Fibroblast of skin of left quadriceps (primary cell): ENCODE measurements around the gene RALGPS1.
"Not testable (repeated sequence)": the region's sequence is repeated elsewhere in the genome, so short reads cannot be mapped to it uniquely, and the experiment has no call there.

ENCODE experiments used
- DNase-seq, 2 experiments: peaks; one replicate each; pipeline ENCODE4 v3.0.0-alpha.2; 2013; ENCODE audit warnings: low read depth in 2 of 2

RALGPS1 gene

GRCh38 chr9:127154390-127155191 lies 240.0 kb downstream of the RALGPS1 start:
- no peak for DNase-seq

- no peak for DNase-seq
Measured at GRCh38 chr9:127155314-127155960, 240.9 kb downstream of the RALGPS1 start.

- no peak for DNase-seq
Measured at GRCh38 chr9:127158786-127159324, 244.3 kb downstream of the RALGPS1 start.

DNA sequence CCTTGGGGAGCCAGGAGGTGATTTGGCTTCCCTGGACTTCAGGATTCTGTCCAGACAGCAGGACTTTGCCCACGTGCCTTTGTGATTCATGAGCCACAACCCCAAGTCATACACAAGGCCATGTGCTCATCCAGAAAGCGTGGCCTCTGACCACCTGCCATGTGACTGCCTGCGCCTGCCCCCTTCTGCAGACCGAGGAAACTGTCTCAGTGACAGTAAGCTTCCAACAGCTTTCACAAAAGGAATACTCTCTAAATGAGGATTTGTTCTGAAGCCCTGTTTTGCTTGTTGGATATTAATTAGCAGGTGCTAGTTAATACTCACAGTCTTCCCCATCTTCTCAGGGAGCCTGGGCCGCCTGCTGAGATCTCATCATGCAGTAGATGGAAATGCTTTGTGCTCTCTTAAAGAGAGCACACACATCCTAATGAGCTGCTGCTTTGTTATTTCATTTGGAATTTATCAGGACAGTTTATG lies 244.8 kb downstream of the RALGPS1 start:
- no peak for DNase-seq

GRCh38 chr9:127159949-127160610 lies 245.5 kb downstream of the RALGPS1 start:
- DNase-seq = no peak

- DNase-seq = no peak
Measured at GRCh38 chr9:127161081-127161624, 246.6 kb downstream of the RALGPS1 start.

DNA sequence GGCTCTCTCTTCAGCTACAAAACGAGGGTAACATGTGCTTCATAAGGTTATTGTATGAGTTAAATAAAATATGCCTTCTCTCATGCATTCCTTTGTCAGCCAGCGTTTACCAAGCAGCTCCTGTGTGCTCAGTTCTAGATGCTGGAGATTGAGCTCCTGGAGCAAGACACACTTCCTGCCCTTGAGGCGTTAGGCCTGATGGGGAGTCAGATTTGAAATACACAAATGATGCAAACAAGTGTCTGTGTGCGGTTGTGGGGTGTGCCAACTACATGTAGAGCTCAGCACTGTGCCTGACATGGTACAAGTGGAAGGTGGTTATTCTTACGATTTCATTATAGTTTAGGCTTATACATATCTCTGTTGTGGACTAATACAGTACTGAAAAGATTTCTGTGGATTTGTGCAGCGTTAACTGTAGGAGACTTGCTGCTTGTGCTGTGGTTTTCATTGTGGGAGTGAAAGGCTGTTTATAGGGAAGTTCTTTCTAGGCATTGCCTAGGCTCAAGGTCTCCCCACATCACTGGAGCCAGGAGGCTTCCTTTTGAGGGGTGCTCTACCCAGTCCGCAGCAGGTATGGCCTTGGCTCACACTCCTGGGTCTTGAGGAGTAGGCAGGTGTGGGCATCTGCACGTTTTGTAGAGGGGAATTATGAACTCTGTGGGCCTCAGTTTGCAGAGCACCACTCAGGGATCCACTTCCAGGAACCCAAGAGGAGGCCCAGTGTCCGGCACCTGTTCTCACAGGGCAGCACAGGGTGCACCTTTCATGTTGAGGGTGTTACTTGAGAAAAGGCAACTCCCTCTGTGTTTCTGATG lies 247.7 kb downstream of the RALGPS1 start:
- no peak for DNase-seq

DNA sequence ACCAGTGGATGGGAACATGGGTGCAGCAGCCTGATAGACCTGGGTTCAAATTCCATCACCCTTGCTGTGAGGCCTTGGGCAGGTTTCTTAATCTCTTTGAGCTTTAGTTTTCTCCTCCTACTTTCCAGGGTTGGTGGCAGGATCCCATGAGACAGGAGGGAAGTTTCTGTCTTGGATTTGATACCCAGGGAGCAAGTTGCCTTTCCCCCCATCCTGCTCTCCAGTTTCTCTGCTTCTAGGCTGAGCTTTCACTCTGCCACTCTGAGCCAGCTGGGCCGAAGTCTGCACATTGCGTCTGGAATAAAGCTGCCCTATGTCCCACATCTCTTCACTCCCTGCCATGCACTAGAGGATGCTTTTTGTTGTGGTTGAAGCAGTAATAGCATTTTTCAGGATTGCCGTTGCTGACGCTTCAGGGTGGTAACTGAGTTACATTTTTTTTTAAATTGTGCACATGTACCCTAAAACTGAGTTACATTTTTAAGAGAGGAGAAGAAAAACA lies 248.3 kb downstream of the RALGPS1 start:
- DNase-seq = no peak

GRCh38 chr9:127163409-127163808 lies 248.8 kb downstream of the RALGPS1 start:
- DNase-seq = no peak

DNA sequence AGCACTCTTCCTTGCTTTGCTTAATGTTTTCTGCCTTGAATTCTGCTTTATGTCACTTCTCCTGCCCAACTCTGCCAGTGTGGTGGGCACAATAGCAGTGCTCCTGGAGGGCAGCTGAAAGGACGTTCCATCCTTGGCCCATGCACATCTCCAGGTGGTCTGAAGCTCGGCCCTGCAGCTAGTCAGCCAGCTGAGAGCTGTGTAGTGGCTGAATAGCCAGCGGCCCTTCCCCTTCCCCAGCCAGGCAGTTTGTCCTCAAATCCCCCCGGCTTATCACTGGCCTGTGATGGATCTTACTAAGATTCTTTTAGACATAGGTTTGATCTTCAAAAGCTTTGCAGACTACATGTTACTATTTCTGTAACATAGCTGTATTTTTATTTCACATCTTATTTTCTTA lies 250.5 kb downstream of the RALGPS1 start:
- DNase-seq = no peak

GRCh38 chr9:127166111-127166510 lies 251.5 kb downstream of the RALGPS1 start:
- DNase-seq = no peak

DNA sequence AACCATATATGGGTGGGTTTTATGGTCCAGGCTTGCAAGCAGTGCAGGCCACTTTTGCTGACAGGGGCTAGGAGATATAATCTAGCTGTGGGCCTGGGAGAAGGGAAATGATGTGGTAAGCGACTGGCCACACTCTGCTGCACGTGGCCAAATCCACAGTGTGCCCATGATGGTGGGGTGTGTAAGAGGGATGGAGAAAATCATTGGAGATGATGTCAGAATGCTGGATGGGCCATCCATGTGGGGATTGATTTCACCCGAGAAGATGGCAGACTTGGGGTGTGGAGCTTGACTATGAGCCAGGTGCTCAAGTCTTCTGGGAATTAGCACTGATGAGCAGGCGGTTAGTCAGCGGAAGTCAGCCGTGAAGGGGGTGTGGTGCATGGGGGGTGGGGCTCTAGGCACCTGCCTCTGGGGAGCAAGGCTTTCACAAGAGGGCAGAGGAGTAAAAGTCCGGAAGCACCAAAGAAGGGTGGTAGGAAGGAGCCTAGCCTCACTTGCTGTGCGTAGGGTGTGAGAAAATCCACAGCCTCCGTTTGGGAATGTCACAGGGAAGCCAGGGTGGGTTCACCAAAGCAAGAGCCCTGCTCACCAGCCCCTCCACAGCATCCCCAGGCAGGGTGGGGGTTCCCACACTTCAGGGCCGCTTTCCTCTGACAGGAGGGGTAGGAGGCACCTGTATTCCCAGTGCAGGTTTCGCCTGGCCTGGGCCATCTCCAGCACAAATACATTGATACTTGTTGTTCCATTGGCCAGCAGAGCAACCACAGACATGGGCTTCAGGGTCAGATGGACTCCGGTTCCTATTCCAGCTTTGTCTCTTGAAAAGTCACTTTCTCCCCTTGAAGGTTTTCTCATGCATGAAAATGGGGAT lies 252.3 kb downstream of the RALGPS1 start:
- DNase-seq = no peak

DNA sequence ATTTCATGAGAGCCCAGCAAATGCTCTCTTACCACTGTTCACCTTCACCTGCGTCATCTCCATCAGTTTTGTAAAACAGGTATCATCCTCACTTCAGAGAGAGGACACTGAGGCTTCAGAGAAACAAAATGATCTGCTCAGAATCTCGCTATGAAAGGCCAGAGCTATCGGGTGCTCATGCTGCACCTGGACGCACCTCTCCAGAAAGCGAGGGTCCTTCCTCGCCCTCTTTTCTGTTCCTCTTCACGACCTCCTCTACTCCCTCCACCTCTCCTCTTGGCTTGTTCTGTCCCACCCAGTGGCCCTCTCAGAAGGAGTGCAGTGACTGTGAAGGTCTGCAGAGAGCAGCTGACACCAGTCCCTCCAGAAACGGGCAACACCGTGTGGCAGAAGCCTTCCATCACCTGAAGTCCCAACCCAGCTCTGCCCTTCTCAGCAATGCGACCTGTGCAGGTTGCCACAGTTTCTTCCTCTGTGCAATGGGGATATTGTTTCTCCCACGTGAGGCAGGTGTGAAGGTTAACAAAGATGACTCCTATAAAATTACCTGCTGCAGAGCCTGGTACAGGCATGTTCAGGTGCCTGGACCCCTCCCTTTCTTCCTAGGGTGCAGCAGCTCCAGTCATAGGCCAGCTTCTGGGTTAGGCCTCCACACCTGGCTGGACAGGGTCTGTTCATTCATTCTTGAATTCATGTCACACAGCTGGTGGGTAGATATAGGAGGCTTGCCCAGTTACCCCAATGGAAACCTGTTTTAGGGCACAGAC lies 253.2 kb downstream of the RALGPS1 start:
- no peak for DNase-seq

DNA sequence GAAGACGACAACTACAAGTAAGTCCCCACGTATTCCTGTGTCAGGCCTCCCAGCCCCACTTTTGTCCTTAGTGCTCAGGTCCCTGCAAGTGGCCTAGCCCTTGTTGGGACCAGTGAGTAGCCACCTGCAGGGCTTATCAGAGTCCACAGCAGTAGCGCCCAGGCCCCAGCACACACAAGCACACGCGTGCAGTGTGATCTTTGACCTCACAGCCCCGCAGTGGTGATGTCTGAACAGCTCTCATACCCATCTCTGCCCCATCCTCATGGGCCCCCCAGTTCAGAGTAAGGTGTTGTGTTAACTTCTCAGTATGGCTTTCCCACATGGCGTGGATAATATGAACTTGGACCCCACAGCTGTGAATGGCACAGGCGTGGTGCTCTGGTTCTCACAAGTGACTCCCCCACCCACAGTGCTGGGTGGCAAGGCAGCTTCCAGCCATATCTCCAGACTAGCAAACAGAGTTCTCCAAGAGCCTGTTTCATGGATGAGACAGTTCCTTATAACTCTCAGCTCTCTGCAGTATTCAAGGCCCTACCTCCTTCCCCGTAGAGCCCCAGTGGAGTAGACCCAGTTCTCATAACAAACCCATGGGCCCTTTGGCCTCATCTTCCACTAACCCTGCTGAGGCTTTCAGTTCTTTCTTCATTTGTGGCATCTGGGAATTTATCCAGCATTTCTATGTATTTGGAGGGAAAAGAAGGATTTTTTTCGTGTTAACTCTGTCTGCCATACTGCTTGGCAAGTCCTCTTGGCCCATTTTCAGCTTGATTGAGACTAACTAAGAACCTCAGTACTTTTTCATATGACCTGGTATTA lies 254.4 kb downstream of the RALGPS1 start:
- no peak for DNase-seq

- no peak for DNase-seq
Measured at GRCh38 chr9:127169575-127169883, 254.9 kb downstream of the RALGPS1 start.

- no peak for DNase-seq
Measured at GRCh38 chr9:127170103-127170502, 255.5 kb downstream of the RALGPS1 start.

GRCh38 chr9:127170652-127171051 lies 256.1 kb downstream of the RALGPS1 start:
- no peak for DNase-seq

DNA sequence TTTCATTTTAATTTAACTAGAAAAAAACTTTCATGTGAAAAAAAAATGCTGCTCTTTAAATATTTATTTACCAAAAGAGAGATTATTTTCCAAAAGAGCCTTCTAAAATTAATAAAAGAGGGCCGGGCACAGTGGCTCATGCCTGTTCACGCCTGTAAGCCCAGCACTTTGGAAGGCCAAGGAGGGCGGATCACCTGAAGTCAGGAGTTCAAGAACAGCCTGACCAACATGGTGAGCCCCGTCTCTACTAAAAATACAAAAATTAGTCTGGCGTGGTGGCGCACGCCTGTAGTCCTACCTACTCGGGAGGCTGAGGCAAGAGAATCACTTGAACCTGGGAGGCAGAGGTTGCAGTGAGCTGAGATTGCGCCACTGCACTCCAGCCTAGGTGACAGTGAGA lies 256.8 kb downstream of the RALGPS1 start:
- not testable (repeated sequence) for DNase-seq
